Activated B cell treated with CpG ODN at 0.5 μM for 24 hours (primary cell): Measurements from ENCODE around the gene CADM1. TPM values are rescaled to one million over a fixed set of nuclear protein-coding genes. Genes with fewer than 3 reads are reported as not detected.

Experiments
- ATAC-seq: fragments of 200-7000 bp; cut with Tn5 transposase; one replicate; pipeline ENCODE4 v1.10.0; 2021; ENCODE audit warnings: low read depth, mild to moderate bottlenecking, moderate library complexity
- CTCF ChIA-PET: fragments of 350-600 bp; sonication (Branson Sonifier 250); formaldehyde crosslinking; loops from one replicate; lab custom pipeline; 2021; ENCODE audit warnings: antibody characterized with exemption; lab: Charles Lee
- POLR2A ChIA-PET: fragments of 350-600 bp; sonication (Branson Sonifier 250); formaldehyde crosslinking; loops from one replicate; lab custom pipeline; 2021; ENCODE audit warnings: antibody characterized with exemption; lab: Charles Lee
- DNase-seq: peaks from one replicate; pipeline ENCODE4 v3.0.0; 2022
- H3K27ac Mint-ChIP-seq: one replicate; pipeline ENCODE4 v1.8.0; 2020; ENCODE audit warnings: mixed read lengths
- H3K27me3 Mint-ChIP-seq: one replicate; pipeline ENCODE4 v1.8.0; 2021; ENCODE audit warnings: mixed read lengths
- H3K36me3 Mint-ChIP-seq: one replicate; pipeline ENCODE4 v1.8.0; 2021; ENCODE audit warnings: low read depth, mixed read lengths
- H3K4me1 Mint-ChIP-seq: one replicate; pipeline ENCODE4 v1.8.0; 2021; ENCODE audit warnings: mixed read lengths
- H3K4me3 Mint-ChIP-seq: one replicate; pipeline ENCODE4 v1.8.0; 2020; ENCODE audit warnings: mild to moderate bottlenecking, mixed read lengths
- H3K9me3 Mint-ChIP-seq: one replicate; pipeline ENCODE4 v1.8.0; 2020; ENCODE audit warnings: mixed read lengths
- CTCF ChIP-seq: fragments of 200-600 bp; IDR thresholded peaks from one replicate; pipeline ENCODE4 v1.8.0; 2022; ENCODE audit warnings: antibody characterized with exemption, mild to moderate bottlenecking
- intact Hi-C: fragments of 100-400 bp; cut with micrococcal nuclease; formaldehyde crosslinking; loops from one replicate; pipeline ENCODE4 v1.15.1; 2024
- total RNA-seq: library from RNA; stranded (reverse); gene quantifications from 2 replicates; pipeline ENCODE4 v1.2.3, GENCODE V29; 2022

CADM1 gene
- total RNA-seq, 1 donor from 2014 or later, result 0.86 TPM

GRCh38 chr11:115155978-115156377 is 348.2 kb downstream of the CADM1 start:
- ATAC-seq, result no peak
- Mint-ChIP-seq H3K9me3 (no peaks in the 10 kb centered on the region), H3K4me1 (no peaks in the 10 kb centered on the region), H3K36me3 (no peaks in the 10 kb centered on the region), H3K4me3 (no peak overlapping the region), H3K27ac (no peak overlapping the region), H3K27me3 (no peaks in the 10 kb centered on the region)
- POLR2A ChIA-PET, result no interaction called here
- intact Hi-C loops, result no loop called here
- DNase-seq, result no peak
- CTCF ChIA-PET, result no interaction called here
- TF ChIP-seq CTCF, result no peak

- H3K4me1 Mint-ChIP-seq, result no peaks in the 10 kb centered on the region
- ChIA-PET CTCF (no interaction called here), POLR2A (no interaction called here)
- no peaks in the 10 kb centered on the region for H3K9me3 Mint-ChIP-seq
- no peak overlapping the region for H3K4me3 Mint-ChIP-seq
- intact Hi-C loops, result no loop called here
- ATAC-seq (no peak), DNase-seq (no peak)
- no peak overlapping the region for H3K27ac Mint-ChIP-seq
- H3K27me3 Mint-ChIP-seq, result no peaks in the 10 kb centered on the region
- TF ChIP-seq CTCF, result no peak
- H3K36me3 Mint-ChIP-seq, result no peaks in the 10 kb centered on the region
These were observed 348.9 kb downstream of the CADM1 start for GRCh38 chr11:115155320-115155719.

- no peaks in the 10 kb centered on the region for H3K4me1 Mint-ChIP-seq
- DNase-seq, result no peak
- H3K9me3 Mint-ChIP-seq, result no peaks in the 10 kb centered on the region
- intact Hi-C loops, result no loop called here
- H3K4me3 Mint-ChIP-seq, result no peak overlapping the region
- CTCF ChIA-PET, result no interaction called here
- no peak overlapping the region for H3K27ac Mint-ChIP-seq
- H3K27me3 Mint-ChIP-seq, result no peaks in the 10 kb centered on the region
- POLR2A ChIA-PET, result no interaction called here
- no peaks in the 10 kb centered on the region for H3K36me3 Mint-ChIP-seq
- no peak for ATAC-seq
- TF ChIP-seq CTCF, result no peak
These were observed 349.9 kb downstream of the CADM1 start for GRCh38 chr11:115154355-115154736.

- Mint-ChIP-seq H3K4me3 (no peak overlapping the region), H3K9me3 (no peaks in the 10 kb centered on the region), H3K4me1 (no peaks in the 10 kb centered on the region), H3K27ac (no peak overlapping the region), H3K36me3 (no peaks in the 10 kb centered on the region), H3K27me3 (no peaks in the 10 kb centered on the region)
- CTCF ChIA-PET, result no interaction called here
- intact Hi-C loops, result no loop called here
- POLR2A ChIA-PET, result no interaction called here
- ATAC-seq (no peak), DNase-seq (no peak)
- TF ChIP-seq CTCF, result no peak
These were observed 350.4 kb downstream of the CADM1 start for GRCh38 chr11:115153731-115154354.

GRCh38 chr11:115153135-115153534 is 351.1 kb downstream of the CADM1 start:
- intact Hi-C loops, result no loop called here
- TF ChIP-seq CTCF, result no peak
- DNase-seq (no peak), ATAC-seq (no peak)
- ChIA-PET CTCF (no interaction called here), POLR2A (no interaction called here)
- H3K4me3 Mint-ChIP-seq, result no peak overlapping the region
- no peak overlapping the region for H3K27ac Mint-ChIP-seq
- H3K4me1 Mint-ChIP-seq, result no peaks in the 10 kb centered on the region
- H3K9me3 Mint-ChIP-seq, result no peaks in the 10 kb centered on the region
- no peaks in the 10 kb centered on the region for H3K36me3 Mint-ChIP-seq
- H3K27me3 Mint-ChIP-seq, result no peaks in the 10 kb centered on the region
